ENCODE measurements around the gene KCNIP4. TPM values are rescaled to one million over a fixed set of nuclear protein-coding genes. Genes with fewer than 3 reads are reported as not detected.
A peak's percentile ranks its signal among the peaks of the same experiment; 100 is the strongest.

Gene KCNIP4
- total RNA-seq, 1 donor from 2014 or later = 0.17 TPM

GRCh38 chr4:21780148-21780547 lies 168.4 kb downstream of the KCNIP4 start:
- DNase-seq (ENCODE audit: low read depth) = no peak
- TF ChIP-seq, protein P1, sequence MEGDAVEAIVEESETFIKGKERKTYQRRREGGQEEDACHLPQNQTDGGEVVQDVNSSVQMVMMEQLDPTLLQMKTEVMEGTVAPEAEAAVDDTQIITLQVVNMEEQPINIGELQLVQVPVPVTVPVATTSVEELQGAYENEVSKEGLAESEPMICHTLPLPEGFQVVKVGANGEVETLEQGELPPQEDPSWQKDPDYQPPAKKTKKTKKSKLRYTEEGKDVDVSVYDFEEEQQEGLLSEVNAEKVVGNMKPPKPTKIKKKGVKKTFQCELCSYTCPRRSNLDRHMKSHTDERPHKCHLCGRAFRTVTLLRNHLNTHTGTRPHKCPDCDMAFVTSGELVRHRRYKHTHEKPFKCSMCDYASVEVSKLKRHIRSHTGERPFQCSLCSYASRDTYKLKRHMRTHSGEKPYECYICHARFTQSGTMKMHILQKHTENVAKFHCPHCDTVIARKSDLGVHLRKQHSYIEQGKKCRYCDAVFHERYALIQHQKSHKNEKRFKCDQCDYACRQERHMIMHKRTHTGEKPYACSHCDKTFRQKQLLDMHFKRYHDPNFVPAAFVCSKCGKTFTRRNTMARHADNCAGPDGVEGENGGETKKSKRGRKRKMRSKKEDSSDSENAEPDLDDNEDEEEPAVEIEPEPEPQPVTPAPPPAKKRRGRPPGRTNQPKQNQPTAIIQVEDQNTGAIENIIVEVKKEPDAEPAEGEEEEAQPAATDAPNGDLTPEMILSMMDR (conservative IDR thresholded peaks at IDR 0.05; ENCODE audit: low read depth, low read length) = no peak
- H3K4me3 ChIP-seq (ENCODE audit: low read depth, low read length) = no peak overlapping the region

GRCh38 chr4:21778702-21779101 lies 169.9 kb downstream of the KCNIP4 start:
- H3K4me3 ChIP-seq (ENCODE audit: low read depth, low read length) = no peak overlapping the region
- DNase-seq (ENCODE audit: low read depth) = peak; percentile 30
- TF ChIP-seq, protein P1 (conservative IDR thresholded peaks at IDR 0.05; ENCODE audit: low read depth, low read length) = no peak

DNA sequence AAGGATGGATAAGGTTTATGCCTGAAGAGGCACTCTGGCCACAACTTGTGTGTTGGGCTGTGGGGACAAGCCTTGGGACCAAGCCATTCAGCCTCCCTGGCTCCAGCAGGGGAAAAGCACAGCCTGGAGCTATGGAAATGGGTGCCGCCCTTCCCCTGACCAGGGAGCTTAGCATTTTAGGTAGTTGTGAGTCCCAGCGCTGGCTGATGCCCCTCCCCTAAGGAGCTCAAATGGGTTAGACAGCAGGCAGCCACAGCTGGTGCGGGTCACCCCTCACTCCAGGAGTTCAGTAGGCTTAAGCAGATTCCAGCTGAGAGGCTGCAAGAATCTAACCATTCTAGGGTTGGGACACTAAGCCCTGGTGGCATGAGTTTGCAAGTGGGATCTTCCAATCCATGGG lies 172.9 kb downstream of the KCNIP4 start:
- TF ChIP-seq, protein P1 (conservative IDR thresholded peaks at IDR 0.05; ENCODE audit: low read depth, low read length) = no peak
- DNase-seq (ENCODE audit: low read depth) = no peak
- no peak overlapping the region for H3K4me3 ChIP-seq (ENCODE audit: low read depth, low read length)

- TF ChIP-seq, protein P1 (conservative IDR thresholded peaks at IDR 0.05; ENCODE audit: low read depth, low read length) = no peak
- no peak for DNase-seq (ENCODE audit: low read depth)
- no peak overlapping the region for H3K4me3 ChIP-seq (ENCODE audit: low read depth, low read length)
These were observed 179.0 kb downstream of the KCNIP4 start for GRCh38 chr4:21769404-21770147.

DNA sequence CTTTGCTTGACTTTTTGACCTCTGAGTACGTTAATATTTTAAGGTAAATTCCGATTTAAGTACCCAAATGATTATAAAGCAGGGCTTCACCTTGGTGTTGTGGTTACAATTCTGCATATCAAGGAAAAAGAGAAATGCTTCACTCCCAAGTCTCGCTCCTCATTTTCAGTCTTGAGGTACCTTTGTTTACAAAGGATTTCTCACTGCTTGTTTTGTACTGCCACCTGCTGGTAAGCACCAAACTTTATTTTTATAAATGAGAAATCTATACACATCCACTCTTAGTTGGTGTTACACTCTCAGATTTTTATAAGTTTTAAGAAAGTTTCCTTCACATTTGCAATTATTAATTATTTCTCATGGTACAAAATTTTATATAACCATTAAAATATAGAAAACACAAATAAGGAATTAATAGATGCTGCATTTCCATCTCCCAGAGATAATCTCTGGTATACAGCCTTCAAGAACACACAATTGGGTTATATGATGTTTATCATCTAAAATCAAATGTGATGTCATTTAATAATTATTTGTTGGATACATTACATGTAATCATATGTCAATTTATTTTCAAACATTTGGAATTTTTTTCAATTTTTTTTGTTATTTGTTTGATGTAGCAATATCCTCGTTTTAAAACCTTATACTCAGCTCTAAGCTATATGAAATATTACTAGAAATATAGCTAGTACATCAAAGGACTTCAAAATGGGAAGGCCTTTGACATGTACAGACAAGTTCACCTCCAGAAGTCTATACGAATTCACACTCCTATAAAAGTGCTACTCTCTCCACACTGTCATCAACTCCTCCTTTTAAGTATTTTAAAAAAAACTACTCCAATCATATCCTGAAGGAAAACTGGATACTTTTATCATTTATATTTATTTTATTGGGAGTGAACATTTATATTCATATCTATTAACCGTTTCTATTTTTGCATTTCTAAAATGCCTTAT lies 179.9 kb downstream of the KCNIP4 start:
- no peak for DNase-seq (ENCODE audit: low read depth)
- H3K4me3 ChIP-seq (ENCODE audit: low read depth, low read length) = no peak overlapping the region
- TF ChIP-seq, protein P1 (conservative IDR thresholded peaks at IDR 0.05; ENCODE audit: low read depth, low read length) = peak; percentile 78

- DNase-seq (ENCODE audit: low read depth) = no peak
These were observed 182.7 kb downstream of the KCNIP4 start for GRCh38 chr4:21765810-21766407.

More at GRCh38 chr4:21765810-21766407, 182.7 kb downstream of the KCNIP4 start:
- TF ChIP-seq, protein P1 (conservative IDR thresholded peaks at IDR 0.05; ENCODE audit: low read depth, low read length) = peak; percentile 93
- no peak overlapping the region for H3K4me3 ChIP-seq (ENCODE audit: low read depth, low read length)
